Epidermal melanocyte (primary cell): Measurements from ENCODE around the gene PIGR.

Source experiments
- DNase-seq: peaks from one replicate; pipeline ENCODE4 v3.0.0; 2011; ENCODE audit warnings: low spot score; ENCODE audit not compliant: insufficient read length

Gene PIGR

DNA sequence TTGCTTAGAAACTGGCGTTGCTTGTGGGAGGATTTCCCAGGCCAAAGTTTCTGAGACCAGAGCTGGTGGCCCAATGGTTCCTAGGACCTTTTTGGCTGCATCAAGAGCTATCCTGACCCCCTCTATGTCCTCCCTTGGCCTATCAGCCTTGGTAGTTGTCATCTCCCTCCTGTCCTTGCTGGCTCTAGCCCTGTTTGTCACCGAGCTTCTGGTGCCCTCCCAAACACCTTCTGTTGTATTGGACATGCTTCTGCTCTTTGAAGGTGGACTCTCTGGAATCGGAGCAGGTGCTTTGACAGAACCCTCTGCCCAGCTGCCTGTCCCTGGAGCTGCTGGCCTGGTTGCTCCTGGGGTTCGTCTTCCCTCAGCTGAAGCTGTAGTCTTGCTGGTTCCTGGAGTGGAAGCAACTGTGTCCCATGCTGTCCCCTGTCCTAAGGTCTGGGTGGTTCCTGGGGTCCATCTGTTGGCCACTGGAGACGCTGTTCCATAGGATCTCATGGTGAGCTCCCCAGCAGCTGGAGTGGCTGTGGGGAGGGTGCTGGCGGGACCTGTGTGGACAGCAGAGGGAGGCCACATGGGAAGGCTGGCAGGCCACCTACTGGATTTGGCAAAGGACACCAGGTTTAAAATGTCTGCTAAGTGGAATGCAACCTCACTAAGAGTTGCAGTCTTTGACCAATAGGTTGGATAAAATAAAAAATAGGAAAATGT, 14.6 kb upstream of the PIGR start:
- no peak for DNase-seq

DNA sequence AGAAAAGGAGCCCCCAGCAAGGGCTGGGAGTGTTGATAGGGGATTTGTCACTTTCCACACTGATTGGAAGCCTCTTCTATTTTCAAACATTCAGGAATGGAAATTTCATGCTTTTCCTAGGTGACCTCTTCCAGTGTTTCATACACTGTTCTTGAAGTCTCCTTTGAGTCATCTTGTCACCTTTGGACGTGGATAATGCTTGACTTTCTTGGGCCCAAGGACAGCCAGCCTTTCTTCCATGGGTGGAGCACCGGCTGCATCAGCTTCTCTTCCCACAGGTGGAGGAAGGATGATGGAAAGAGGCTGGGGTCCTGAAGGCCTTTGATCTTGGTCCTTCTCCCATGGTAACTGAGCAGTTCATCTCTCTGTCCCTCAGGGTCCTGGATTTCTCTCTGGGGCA, 11.9 kb upstream of the PIGR start:
- DNase-seq, result no peak

DNA sequence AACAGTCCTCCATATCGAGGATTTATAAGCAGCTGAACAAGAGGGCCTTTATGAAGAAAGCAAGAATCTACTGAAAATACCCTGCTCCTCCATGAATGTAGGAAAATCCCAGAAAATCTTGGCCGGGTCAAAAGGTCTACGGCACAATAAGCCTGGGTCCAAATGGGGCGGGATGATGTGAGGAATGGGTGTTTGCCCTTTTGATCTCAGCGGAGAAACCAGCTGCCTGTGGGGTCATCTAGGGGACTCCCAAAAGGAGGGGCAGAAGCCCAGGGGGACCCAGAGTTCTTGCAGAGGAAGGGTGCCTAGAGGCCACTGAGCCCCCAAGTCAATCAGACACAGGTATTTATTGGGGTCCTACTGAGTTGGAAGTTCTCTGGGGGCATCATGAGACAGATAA, 11.4 kb upstream of the PIGR start:
- DNase-seq, result no peak

DNA sequence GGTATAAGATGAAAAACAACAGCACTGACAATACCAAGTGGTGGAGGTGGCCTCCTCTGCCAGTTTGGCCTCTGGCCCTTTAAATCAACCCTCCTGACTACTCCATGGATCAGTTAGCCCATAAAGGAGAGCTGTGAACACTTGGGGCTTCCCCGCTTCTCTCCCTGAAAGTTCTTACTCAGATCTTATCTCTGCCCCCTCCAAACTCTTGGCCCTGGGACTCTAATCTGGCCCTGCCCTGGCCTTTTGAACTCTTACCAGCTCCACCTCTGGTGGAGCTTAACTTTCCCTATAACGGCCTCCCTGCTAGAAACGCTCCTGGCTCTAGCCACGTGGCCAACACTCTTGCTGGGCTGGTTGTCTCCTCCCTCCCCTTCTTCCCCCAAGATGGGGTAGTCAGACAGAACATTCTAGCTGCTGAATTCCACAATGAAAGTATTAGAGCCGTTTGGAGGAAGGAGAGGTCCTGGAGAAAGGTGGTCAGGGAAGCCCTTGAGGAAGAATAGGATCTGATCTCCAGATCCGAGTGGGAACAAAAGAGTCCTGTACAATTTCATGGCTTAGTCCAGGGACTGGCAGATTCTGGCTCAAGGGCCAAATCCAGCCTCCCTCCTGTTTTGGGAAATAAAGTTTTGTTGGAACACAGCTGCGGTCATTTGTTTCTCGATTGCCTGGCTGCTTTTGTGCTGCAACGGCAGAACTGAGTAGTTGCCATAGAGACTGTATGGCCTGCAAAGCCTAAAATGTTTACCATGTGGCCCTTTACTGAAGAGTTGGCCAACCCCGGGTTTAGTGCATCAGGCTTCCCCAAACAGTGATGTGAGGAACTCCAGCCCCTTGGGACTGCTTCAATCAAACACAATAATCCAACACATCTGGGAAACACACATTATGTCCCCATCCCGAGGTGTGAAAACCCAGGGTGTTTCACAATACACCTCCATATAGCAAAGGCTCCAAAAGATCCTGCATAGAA, 9.5 kb upstream of the PIGR start:
- DNase-seq, result no peak

DNA sequence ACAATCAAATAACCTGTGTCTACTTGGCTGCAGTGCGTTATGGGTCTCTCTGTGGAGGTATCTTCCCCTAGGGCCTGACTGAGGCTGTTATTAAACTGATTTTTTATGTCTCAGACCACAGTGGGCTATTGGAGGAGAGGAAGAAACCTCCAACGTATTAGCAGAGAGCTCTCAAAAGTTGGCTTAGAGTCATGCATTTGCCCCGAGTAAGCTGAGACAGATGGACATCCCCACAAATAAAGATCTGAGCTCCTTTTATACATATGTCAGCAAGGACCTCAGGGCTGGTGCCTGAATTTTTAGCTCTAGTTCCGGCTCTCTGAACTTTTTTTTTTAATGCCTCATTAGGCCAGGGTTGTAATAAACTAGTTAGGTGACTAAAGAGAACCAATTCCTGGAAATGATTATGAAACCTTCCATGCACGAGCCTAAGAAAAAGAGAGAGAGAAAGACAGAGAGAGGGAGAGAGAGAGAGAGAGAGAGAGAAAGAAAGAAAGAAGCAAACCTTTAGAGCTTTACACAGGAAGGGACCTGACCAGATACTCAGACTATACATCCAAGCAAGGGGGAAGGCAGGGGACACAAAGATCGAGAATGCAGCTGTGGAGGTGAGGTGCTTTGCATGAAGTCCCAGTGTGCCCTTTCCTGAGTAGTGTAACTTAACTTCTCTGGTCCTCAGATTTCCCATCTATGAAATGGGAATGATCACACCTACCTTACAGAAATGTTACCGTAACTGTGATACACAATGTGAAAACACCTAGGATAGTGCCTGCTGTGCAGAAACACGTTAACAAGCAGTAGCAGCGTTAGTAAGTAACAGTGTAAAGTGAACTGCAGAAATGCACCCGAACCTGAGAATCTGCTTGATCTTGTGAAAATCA, 8.4 kb upstream of the PIGR start:
- DNase-seq, result no peak

DNA sequence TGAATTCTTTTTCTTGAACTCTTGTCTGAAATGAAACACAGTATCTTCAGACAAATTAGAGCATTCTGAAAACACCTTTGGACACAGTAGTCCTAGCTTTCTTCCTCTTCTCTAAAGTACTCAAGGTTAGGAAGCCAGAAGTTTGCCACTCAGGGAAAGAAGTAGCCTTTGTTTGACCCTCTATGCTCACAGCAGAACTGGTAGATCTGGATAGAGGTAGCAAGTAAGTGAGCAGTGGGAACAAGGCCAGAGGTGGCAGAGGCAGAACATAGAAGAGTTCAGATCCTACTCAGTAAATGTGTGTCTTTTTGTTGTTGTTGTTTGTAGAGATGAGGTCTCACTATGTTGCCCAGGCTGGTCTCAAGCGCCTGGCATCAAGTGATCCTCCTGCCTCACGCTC, 7.4 kb upstream of the PIGR start:
- no peak for DNase-seq

DNA sequence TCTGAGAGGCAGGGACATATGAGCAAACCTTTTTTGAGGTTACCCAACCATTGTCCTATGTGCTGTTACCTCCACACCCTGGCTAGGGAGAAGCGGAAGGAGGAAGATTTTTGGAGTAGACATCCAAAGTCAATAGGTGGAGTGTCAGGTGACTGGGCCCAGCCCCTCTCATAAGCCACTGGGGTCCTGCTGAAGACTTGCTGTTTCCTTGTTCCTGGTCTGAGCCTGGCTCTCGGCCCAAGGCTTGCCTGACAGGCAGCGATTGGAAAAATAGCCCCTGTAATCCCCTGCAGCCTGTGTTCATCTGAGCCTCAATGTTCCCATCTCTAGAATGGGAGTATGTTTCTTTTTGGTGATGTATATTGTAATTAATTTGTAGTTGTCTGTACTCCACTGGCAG, 6.9 kb upstream of the PIGR start:
- DNase-seq, result no peak

DNA sequence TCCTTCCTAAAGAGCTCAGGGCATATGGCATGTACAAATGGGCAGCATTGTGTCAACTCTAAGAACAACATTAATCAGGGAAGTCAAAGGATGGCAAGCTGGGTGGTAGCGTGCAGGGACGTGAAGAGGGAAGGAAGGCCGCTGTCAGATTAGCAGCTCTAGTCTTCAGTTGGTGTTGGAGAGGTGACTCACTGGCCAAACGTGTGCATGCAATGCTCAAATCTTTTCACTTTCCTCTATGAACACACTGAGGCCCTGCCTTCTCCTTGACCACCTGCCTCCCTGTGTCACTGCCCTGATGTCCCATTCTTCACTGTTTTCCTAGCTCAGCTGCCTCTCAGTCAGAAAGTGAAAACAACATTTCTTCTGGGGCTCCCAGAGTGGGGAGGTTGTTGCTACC, 5.9 kb upstream of the PIGR start:
- no peak for DNase-seq

DNA sequence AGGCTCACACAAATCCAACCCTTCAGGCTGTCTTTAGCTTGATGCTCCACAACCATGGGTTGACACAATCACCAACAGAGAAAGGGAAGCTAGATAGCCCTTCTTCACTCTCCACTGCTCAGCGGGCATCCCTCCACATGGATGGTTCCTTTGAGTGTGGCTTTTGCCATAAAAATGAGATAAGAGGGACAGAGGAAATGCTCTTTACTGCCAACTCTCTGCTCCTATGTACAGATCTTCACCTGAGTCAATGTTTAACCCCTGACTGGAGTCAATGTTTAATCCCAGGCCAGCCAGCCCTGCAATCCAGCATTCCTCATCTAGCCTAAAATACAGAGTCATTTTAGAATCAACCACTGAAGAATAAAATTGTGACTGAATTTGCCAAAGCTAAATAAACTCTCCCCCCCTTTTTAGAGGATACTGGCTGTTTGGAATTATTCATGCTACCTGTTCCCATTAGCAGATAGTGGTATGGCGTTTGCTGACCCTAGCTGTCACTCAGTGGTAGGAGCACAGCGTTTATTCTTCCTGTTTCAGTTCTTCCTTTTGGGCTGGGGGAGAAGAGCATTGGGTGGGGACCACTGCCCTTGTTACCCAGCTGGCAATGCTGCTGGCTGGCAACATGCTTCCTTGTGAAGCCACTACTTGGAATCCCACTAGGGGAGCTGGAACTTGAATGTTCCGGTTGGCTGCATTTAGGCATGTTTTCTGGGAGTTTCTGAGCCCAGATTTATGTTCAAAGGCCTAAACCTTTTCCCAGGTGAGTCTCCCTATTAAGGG, 5.2 kb upstream of the PIGR start:
- no peak for DNase-seq

DNA sequence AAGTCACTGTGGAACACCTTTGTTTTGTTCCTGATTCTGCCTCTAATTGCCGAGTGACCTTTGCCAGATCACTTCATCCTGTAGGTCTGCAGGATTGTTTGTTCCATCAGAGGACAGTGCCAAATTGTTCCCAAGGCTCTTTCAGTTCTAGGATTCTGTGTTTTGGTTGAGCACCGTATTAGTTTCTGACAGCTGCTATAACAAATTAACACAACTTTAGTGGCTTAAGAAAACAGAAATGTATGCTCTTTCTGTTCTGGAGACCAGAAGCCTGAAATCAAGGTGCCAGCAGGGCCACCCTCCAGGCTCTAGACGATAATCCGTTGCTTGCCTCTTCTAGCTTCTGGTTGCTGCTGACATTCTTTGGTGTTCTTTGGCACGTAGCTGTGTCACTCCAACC, 3.4 kb upstream of the PIGR start:
- DNase-seq, result no peak

DNA sequence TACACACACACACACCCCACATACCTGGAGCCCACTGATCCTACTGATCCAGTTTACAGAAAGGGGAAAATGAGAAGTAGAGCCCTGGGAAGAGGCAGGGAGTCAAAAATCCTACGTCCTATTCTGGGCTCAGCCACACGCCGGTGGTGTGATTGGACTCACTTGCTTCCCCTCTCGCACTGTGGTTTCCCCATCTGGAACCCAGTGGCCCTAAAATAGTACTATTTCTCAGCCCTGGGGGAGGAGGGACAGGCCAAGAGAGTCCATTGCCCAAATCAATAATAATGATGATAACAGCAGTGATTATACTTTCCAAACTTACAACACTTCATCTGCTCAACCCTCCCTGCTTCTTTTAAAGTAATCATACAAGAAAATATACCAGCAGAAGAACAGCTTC, 2.9 kb upstream of the PIGR start:
- no peak for DNase-seq

DNA sequence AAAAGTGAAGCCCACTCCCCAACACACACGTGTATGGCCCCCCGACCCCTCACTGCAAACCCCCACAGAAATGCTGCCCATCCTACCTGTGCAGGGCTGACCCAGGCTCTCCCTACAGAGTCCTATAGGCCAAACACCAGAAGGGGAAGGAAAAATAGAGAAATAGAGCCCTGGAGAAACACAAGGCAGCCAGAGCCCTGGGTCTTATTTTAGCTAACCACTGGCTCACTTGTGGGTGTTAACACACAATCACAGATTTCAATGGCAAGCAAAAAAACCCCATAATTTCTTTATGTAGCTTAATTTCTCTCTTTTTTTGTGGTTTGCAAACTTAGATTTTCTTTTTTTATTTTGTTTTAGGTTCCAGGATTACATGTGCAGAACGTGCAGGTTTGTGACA, 989 bp upstream of the PIGR start:
- no peak for DNase-seq

DNA sequence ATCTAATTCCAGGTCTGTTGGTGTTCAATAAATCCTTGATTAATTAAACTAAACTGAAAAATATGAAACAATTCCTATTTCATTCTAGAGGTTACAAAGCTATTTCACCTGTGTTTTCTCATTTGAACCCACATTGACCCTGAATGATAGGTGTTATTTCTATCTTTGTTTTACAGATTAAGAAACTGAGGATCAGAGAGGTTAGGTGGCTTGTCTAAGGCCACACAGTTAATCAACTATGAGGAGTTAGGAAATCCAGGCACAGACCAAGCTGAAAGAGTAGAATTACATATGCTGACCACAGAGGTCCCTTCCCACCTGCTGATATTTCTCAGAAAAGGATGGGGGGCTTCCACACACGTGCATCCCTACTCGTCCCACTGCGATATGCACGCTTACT, 487 bp downstream of the PIGR start:
- no peak for DNase-seq

DNA sequence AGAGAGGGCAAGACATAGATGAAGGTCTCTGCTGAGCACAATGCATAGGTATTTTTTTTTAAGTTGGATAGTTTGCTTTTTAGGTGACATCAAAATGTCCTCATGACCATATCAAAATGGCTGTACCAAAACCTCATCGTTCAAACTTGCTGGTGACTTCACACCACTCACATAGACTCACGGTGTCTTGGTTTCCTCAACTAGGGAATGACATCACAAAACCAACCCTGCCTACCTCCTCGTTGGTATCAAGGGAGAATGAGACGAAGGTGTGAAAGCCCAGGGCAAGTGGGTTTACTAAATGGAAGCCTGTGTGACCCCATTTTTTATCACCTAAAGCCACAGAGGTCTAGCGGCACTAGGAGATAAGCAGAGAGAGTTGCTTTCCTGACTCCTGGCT, 1.6 kb downstream of the PIGR start:
- DNase-seq, result no peak

DNA sequence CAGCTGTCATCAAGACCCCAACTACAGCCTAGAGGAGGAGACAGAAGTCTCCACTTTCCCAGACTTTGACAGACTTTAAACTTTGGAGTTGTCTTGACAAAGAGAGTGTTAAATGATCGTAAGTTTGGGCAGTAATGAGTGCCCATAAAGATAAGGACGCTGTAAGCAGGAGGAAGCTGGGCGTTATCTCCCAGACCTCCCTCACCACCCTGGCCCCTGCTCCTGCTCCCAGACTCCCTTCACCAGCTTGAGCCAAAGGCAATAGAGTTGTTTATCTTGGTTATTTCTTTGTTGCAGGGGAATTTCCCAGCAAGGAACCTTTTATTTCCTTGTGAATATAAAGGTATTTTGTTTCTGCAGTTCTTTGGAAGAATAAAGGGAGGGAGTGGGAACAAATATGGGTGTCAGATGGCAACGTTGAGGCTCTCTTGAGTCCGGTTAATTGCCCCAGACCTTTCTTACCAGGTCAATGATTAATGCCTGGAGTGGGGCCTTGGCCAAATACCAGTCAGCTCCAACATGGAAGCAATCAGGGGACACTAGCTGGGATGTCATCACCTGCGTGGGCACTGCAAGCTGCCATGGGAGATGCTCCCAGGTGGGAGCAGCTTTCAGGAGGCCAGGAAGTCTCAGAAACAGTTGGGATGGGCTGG, 4.4 kb downstream of the PIGR start:
- DNase-seq, result no peak

DNA sequence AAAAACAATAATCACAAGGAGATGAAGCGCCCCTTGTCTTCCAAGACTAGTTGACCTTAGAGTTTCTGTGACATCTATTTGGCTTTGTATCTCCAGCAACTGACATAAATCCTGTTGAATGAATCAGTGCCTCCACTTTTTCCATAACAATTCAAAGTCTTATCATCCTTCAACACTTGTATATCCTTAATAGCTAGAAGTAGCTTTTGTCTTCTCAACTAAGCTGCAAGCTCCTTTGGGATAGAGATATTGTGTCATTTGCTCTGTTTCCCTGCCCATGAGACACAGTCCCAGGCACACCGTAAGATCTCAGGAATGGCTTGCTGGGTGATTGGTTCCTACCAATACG, 5.7 kb downstream of the PIGR start:
- no peak for DNase-seq

DNA sequence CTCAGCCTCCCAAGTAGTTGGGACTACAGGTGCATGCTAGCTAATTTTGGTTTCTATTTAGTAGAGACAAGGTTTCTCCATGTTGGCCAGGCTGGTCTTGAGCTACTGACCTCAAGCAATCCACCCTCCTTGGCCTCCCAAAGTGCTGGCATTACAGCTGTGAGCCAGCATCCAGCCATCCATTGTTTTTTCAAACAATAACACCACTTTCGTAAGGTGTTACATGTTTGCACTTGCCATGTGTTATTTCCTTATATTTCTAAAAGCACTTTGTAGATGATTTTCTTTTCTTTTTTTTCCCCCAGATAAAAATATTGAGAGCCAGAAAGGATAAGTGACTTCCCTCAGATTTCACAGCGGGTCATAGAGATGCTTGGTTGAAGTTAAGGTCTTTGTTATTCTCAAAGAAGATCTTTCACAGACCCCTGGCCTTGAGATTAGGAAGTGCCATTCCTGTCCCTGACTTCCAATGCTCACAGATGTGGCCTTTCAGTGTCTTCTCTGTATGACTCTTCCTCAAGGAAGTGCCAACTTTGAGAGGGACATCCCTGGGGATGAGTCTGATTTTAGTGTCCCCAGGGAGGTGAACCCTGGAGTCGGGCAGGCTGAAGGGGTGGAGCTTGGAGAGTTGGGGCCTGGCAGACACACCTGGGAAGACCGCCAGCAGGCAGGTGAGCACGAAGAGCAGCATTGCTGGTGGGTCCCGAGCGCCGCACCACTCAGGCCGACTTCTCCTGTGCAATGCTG, 6.3 kb downstream of the PIGR start:
- no peak for DNase-seq

DNA sequence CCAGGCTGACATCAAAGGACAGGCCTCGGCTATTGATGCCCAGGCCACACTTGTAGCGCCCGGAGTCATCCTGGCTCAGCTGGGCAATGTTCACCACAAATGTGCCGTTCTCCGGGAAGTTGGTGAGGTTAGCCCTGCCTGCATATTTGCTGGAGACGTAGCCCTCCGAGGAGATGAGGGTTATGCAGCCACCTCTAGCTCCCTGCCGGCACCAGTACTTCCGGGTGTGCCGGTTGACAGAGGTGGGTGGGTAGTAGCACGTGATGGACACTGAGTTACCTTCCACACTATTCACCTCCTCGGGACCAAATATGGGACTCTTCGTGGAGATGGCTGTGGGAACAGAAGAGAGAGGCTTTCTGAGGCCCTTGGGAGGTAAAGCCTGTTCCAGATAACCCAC, 7.1 kb downstream of the PIGR start:
- DNase-seq, result no peak

DNA sequence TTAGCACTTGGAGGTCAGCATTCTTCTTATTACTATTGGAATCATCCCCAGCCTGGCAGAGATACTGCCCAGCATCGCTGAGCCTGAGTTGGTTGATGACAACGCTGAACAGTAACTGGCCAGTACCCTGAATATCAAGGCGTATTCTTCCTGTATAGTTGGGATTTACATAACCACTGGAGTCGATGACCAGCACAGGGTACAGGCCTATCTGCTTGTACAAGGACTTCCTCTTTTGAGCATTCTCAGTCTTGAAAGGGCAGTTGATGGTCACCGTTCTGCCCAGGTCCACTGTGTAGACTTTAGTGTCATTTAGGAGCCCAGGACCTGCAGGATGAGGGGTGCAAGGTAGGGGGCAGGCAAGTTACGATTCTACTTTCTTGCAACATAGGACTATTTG, 8.8 kb downstream of the PIGR start:
- no peak for DNase-seq

DNA sequence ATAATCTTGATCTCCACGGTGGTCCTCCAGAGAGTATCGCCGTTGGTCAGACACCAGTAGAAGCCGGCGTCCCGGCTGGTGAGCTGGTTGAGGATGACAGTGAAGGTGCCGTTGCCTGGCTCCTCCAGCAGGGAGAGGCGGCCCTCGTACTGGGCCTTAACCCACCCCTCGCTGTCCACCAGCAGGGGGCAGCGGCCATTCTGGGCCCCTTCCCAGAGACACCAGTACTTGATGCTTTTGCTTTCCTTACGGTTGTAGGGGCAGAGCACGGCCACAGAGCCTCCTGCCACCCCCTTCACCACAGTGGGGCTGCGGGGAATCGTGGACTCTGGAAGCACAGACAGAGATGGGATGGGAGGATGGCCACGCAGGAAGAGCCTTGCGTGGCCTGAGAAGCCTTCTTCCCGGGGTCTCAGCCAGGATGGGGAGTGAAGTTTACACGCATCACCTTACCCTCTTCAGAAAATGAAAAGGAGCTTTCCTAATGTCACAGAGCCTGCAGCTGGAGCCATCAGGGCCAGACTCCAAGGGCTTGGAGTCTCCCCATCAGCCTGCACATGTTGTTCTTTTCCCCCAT, 10.7 kb downstream of the PIGR start:
- DNase-seq, result no peak
